GM12878 (cell line): ENCODE measurements around the gene MYO9B. TPM values are rescaled to one million over a fixed set of nuclear protein-coding genes. Genes with fewer than 3 reads are reported as not detected.

Experiments
- ATAC-seq: fragments of 200-7000 bp; cut with Tn5 transposase; 3 replicates; pipeline ENCODE4 v1.9.1; 2020; ENCODE audit warnings: mild to moderate bottlenecking, moderate library complexity
- BruUV-seq: library from RNA; stranded (reverse); fragments of 400-500 nt; replicated peaks from 2 replicates; lab custom pipeline; 2021; lab: Mats Ljungman, UMichigan
- CTCF ChIA-PET: fragments of 300-600 bp; sonication (Branson Sonifier 250); formaldehyde crosslinking; extraction: SDS; loops from one replicate; lab custom pipeline; 2021; ENCODE audit warnings: inconsistent platforms; lab: Yijun Ruan, JAX
- POLR2A ChIA-PET: fragments of 350-600 bp; formaldehyde crosslinking; extraction: SDS; loops from one replicate; lab custom pipeline; 2021; ENCODE audit warnings: inconsistent platforms; lab: Charles Lee
- RAD21 ChIA-PET: fragments of 300-600 bp; sonication (Branson Sonifier 250); formaldehyde crosslinking; loops from one replicate; lab custom pipeline; 2023; ENCODE audit warnings: antibody characterized with exemption; ENCODE audit not compliant: unreplicated experiment; lab: Charles Lee
- SMC1A ChIA-PET: fragments of 300-600 bp; sonication (Branson Sonifier 250); formaldehyde crosslinking; loops from one replicate; lab custom pipeline; 2023; ENCODE audit not compliant: unreplicated experiment, uncharacterized antibody; lab: Charles Lee
- DNase-seq: peaks from one replicate; pipeline ENCODE4 v3.0.0-alpha.2; 2011; ENCODE audit warnings: low read depth, low spot score
- FAIRE-seq: peaks from 3 replicates; lab custom pipeline; 2011; peaks lifted over from hg19 to GRCh38; lab: Jason Lieb, UNC
- H2AFZ ChIP-seq: 2 replicates; pipeline ENCODE4 v1.6.0; 2011; ENCODE audit warnings: low read depth, low read length, control low read depth; ENCODE audit not compliant: control insufficient read depth
- H3K27ac ChIP-seq: 2 replicates; pipeline ENCODE4 v1.5.1; 2011; ENCODE audit warnings: control low read depth; ENCODE audit not compliant: control insufficient read depth, insufficient read depth
- H3K27me3 ChIP-seq, 2 experiments: replicated peaks in 1 of 2; 2 replicates each; pipeline versions ENCODE4 v1.6.0 to v1.6.1; 2011; ENCODE audit warnings: low read length in 1 of 2; ENCODE audit not compliant: control insufficient read depth in 2 of 2, insufficient read depth in 2 of 2
- H3K36me3 ChIP-seq, 2 experiments: 2 replicates each; pipeline ENCODE4 v1.5.1; 2011; ENCODE audit warnings: low read length in 1 of 2; ENCODE audit not compliant: control insufficient read depth in 2 of 2, insufficient read depth in 2 of 2
- H3K4me1 ChIP-seq: 2 replicates; pipeline ENCODE4 v1.6.1; 2011; ENCODE audit warnings: mild to moderate bottlenecking, low read length, moderate library complexity, mixed read lengths; ENCODE audit not compliant: control insufficient read depth, insufficient read depth
- H3K4me2 ChIP-seq: 2 replicates; pipeline ENCODE4 v1.6.0; 2011; ENCODE audit warnings: control low read depth; ENCODE audit not compliant: control insufficient read depth, insufficient read depth
- H3K4me3 ChIP-seq: fragments of 200-600 bp; sonication (generic); 2 replicates; pipeline ENCODE4 v1.5.1; 2016
- H3K79me2 ChIP-seq: 2 replicates; pipeline ENCODE4 v1.6.0; 2011; ENCODE audit warnings: low read length; ENCODE audit not compliant: control insufficient read depth, insufficient read depth
- H3K9ac ChIP-seq: 2 replicates; pipeline ENCODE4 v1.8.0; 2011; ENCODE audit warnings: low read length, control low read depth, mixed read lengths; ENCODE audit not compliant: control insufficient read depth, insufficient read depth
- H3K9me3 ChIP-seq: replicated peaks from 3 replicates; pipeline ENCODE4 v1.5.1; 2011; ENCODE audit warnings: mild to moderate bottlenecking, low read length; ENCODE audit not compliant: control insufficient read depth, insufficient read depth
- H4K20me1 ChIP-seq: 2 replicates; pipeline ENCODE4 v1.6.0; 2011; ENCODE audit not compliant: control insufficient read depth, insufficient read depth
- ASH2L ChIP-seq: fragments of 300-600, 200-600 bp; sonication (generic); IDR thresholded peaks from 2 replicates; pipeline ENCODE4 v1.6.1; 2017; ENCODE audit warnings: low read depth, mild to moderate bottlenecking, borderline replicate concordance
- DPF2 ChIP-seq: fragments of 450-650 bp; IDR thresholded peaks from 2 replicates; pipeline ENCODE4 v1.6.1; 2017; ENCODE audit warnings: mild to moderate bottlenecking
- EGR1 ChIP-seq, 2 experiments: IDR thresholded peaks; 1 replicate in 1 of 2; 2 replicates in 1 of 2; pipeline ENCODE4 v1.6.1; 2011 to 2012; ENCODE audit warnings: low read depth in 2 of 2, low read length in 2 of 2, borderline replicate concordance in 1 of 2, mild to moderate bottlenecking in 1 of 2, moderate library complexity in 1 of 2
- ESRRA ChIP-seq: IDR thresholded peaks from 2 replicates; pipeline ENCODE4 v1.6.1; 2012; ENCODE audit warnings: mild to moderate bottlenecking, low read length, improper control_type of control experiment
- HDAC6 ChIP-seq: fragments of 200-600 bp; sonication (generic); IDR thresholded peaks from one replicate; pipeline ENCODE4 v1.8.0; 2017; ENCODE audit warnings: antibody characterized with exemption; ENCODE audit not compliant: unreplicated experiment
- KLF5 ChIP-seq: fragments of 450-650 bp; IDR thresholded peaks from 2 replicates; pipeline ENCODE4 v1.6.1; 2014; ENCODE audit warnings: mild to moderate bottlenecking; ENCODE audit not compliant: partially characterized antibody
- MYC ChIP-seq: IDR thresholded peaks from 2 replicates; pipeline ENCODE4 v1.6.1; 2011; ENCODE audit warnings: mild to moderate bottlenecking, low read length, moderate library complexity, inconsistent platforms; ENCODE audit not compliant: insufficient read depth, insufficient replicate concordance, insufficient read length, severe bottlenecking
- RAD51 ChIP-seq: fragments of 450-650 bp; IDR thresholded peaks from 2 replicates; pipeline ENCODE4 v1.6.1; 2016; ENCODE audit warnings: moderate library complexity, mild to moderate bottlenecking, inconsistent platforms
- RBBP5 ChIP-seq: fragments of 200-600 bp; sonication (generic); conservative IDR thresholded peaks from 2 replicates; pipeline ENCODE4 v1.6.1; 2016
- SIN3A ChIP-seq: IDR thresholded peaks from 2 replicates; pipeline ENCODE4 v1.6.1; 2012; ENCODE audit warnings: low read depth, low read length, improper control_type of control experiment
- SMARCA5 ChIP-seq: fragments of 450-650 bp; IDR thresholded peaks from 2 replicates; pipeline ENCODE4 v1.6.1; 2017; ENCODE audit warnings: mild to moderate bottlenecking
- SUPT20H ChIP-seq: IDR thresholded peaks from 2 replicates; pipeline ENCODE4 v1.6.1; 2011; ENCODE audit warnings: low read depth, mild to moderate bottlenecking, low read length, moderate library complexity, borderline replicate concordance; ENCODE audit not compliant: control insufficient read depth
- TAF1 ChIP-seq: IDR thresholded peaks from 2 replicates; pipeline ENCODE4 v1.6.1; 2011; ENCODE audit warnings: mild to moderate bottlenecking, low read depth, low read length, borderline replicate concordance
- TBL1XR1 ChIP-seq: IDR thresholded peaks from 2 replicates; pipeline ENCODE4 v1.6.1; 2012; ENCODE audit warnings: low read depth, low read length, improper control_type of control experiment
- WGBS: methylation state at CpG from one replicate; pipeline ENCODE4 v1.1.6; 2016; ENCODE audit warnings: low lambda C conversion rate; ENCODE audit not compliant: insufficient replicate concordance, insufficient coverage; ENCODE audit errors: missing lambda C conversion rate; 5-methylcytosine and 5-hydroxymethylcytosine counted together
- in situ Hi-C: fragments of 300-500 bp; cut with MboI; formaldehyde crosslinking; loops from 9 replicates; pipeline ENCODE4 v1.14.3; 2018; ENCODE audit warnings: mixed read lengths
- intact Hi-C: fragments of 100-400 bp; cut with micrococcal nuclease; formaldehyde crosslinking; loops from one replicate; pipeline ENCODE4 v1.14.2; 2022; ENCODE audit not compliant: unreplicated experiment
- polyA plus RNA-seq, 11 experiments: library from polyadenylated mRNA; depleted of rRNA in 4 of 11; unstranded in 6 of 11; stranded (reverse) in 5 of 11; fragments of >200 nt; fragmentation: Nextera tagmentation in 4 of 11; fragmentation: Illumina TruSeq in 1 of 11; extraction: Ambion mirVana in 4 of 11; extraction: Trizol in 1 of 11; gene quantifications; 1 replicate in 1 of 11; 2 replicates in 10 of 11; pipeline versions ENCODE4 v1.2.1 to v1.2.3, GENCODE V29; 2011 to 2016; ENCODE audit warnings: inconsistent platforms in 2 of 11, missing spikeins in 2 of 11, low read depth in 1 of 11
- total RNA-seq, 4 experiments: library from RNA; depleted of rRNA in 3 of 4; stranded (reverse); fragments of >200 nt in 3 of 4; fragmentation: Illumina TruSeq in 1 of 4; extraction: Trizol in 1 of 4; gene quantifications; 2 replicates each; pipeline versions ENCODE4 v1.2.1 to v1.2.3, GENCODE V29; 2013 to 2021
- TF ChIP-seq, protein P1 (sequence below): IDR thresholded peaks from 2 replicates; pipeline ENCODE4 v1.6.1; 2012; ENCODE audit warnings: mild to moderate bottlenecking, low read depth, low read length

The MYO9B gene
- total and polyA plus RNA-seq, 10 of the 15 experiments (the other 5 are each of a cell fraction or from before 2014, with no cell fraction given) = 5.4 to 165 (median 45.8) TPM

DNA sequence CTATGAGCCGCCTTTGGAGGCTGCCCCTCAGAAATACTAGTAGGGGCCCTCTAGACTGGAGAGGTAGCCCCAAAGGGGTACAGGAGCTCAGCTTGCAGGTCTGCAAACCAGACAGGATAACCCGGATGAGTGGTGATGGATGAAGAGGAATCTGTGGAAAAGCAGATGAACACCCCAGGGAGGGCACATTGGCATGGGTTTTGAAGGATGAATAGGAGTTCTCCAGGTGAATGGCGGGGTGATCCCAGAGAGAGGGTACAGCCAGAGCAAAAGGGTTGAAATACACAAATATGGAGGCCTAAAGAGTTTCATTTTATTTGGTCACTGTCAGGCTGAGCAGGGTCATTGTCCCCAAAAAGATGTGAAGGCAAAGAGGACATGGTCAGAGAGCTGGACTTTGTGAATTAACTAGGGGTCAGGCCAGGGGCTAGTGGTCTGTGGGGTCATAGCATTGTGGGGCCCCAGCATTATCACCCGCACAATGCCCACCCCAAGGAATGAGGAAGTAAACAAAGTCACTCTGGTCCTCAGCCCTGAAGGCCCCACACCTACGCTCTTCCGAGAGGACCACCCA is 165.3 kb downstream of the MYO9B start:
- intact Hi-C loops (no loop called here), in situ Hi-C loops (no loop called here)
- TF ChIP-seq SMARCA5 = no peak
- no peak for TF ChIP-seq TBL1XR1
- TF ChIP-seq ASH2L = no peak
- no peak for TF ChIP-seq RAD51
- no peak for TF ChIP-seq HDAC6
- TF ChIP-seq, protein P1, sequence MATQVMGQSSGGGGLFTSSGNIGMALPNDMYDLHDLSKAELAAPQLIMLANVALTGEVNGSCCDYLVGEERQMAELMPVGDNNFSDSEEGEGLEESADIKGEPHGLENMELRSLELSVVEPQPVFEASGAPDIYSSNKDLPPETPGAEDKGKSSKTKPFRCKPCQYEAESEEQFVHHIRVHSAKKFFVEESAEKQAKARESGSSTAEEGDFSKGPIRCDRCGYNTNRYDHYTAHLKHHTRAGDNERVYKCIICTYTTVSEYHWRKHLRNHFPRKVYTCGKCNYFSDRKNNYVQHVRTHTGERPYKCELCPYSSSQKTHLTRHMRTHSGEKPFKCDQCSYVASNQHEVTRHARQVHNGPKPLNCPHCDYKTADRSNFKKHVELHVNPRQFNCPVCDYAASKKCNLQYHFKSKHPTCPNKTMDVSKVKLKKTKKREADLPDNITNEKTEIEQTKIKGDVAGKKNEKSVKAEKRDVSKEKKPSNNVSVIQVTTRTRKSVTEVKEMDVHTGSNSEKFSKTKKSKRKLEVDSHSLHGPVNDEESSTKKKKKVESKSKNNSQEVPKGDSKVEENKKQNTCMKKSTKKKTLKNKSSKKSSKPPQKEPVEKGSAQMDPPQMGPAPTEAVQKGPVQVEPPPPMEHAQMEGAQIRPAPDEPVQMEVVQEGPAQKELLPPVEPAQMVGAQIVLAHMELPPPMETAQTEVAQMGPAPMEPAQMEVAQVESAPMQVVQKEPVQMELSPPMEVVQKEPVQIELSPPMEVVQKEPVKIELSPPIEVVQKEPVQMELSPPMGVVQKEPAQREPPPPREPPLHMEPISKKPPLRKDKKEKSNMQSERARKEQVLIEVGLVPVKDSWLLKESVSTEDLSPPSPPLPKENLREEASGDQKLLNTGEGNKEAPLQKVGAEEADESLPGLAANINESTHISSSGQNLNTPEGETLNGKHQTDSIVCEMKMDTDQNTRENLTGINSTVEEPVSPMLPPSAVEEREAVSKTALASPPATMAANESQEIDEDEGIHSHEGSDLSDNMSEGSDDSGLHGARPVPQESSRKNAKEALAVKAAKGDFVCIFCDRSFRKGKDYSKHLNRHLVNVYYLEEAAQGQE = no peak
- TF ChIP-seq SUPT20H = no peak
- TF ChIP-seq KLF5 = no peak
- no peak for TF ChIP-seq RBBP5
- TF ChIP-seq TAF1 = no peak
- no peak for TF ChIP-seq ESRRA
- no peak for TF ChIP-seq SIN3A
- TF ChIP-seq MYC = no peak
- no peak for TF ChIP-seq DPF2
- TF ChIP-seq EGR1 (IDR thresholded peaks at IDR 0.05; ENCODE audit: borderline replicate concordance in 1 of 2, low read depth in 2 of 2, low read length in 2 of 2) = no peak
- ATAC-seq (no peak), DNase-seq (no peak), FAIRE-seq (no peak)
- Histone ChIP-seq H2AFZ (no peak overlapping the region), H3K4me2 (no peak overlapping the region), H3K27me3 (no peaks in the 10 kb centered on the region), H3K9me3 (no peaks in the 10 kb centered on the region), H3K79me2 (peaks cover 7% of the 10 kb centered on the region), H3K4me1 (peaks cover 5% of the 10 kb centered on the region), H4K20me1 (no peaks in the 10 kb centered on the region), H3K9ac (no peak overlapping the region), H3K4me3 (no peak overlapping the region), H3K36me3 (peaks cover 0 to 2% of the 10 kb centered on the region in 2 experiments; a peak in 1 of 4 replicates), H3K27ac (no peak overlapping the region)
- ChIA-PET CTCF (interaction anchor here (2.9 kb wide), 1 partner anchor 19 kb away, joined by 16 read pairs; no protein-coding TSS in a partner anchor), SMC1A (interaction anchor here (1.1 to 1.2 kb wide), 2 partner anchors 14 to 57 kb away, joined by 3 to 4 read pairs; no protein-coding TSS in a partner anchor), POLR2A (interaction anchor here (0.5 kb wide), 2 partner anchors 40 to 68 kb away, joined by 3 read pairs; no protein-coding TSS in a partner anchor), RAD21 (no interaction called here)
- no TSS peak for BruUV-seq
- 66% methylated on average over 6 of the region's 6 CpGs for WGBS
